HepG2 (cell line): ENCODE measurements around the gene HAUS7. TPM values are rescaled to one million over a fixed set of nuclear protein-coding genes. Genes with fewer than 3 reads are reported as not detected.

ENCODE experiments used
- ATAC-seq: fragments of 200-7000 bp; cut with Tn5 transposase; 3 replicates; pipeline ENCODE4 v1.9.1; 2020; ENCODE audit warnings: mild to moderate bottlenecking, moderate library complexity
- BruUV-seq: library from RNA; stranded (reverse); fragments of 400-500 nt; replicated peaks from 2 replicates; lab custom pipeline; 2021; lab: Mats Ljungman, UMichigan
- CTCF ChIA-PET: fragments of 300-600 bp; formaldehyde crosslinking; extraction: SDS; loops from one replicate; lab custom pipeline; 2021; ENCODE audit warnings: low total read pairs, inconsistent platforms, low intra/inter-chr PET ratio; lab: Yijun Ruan, JAX
- POLR2A ChIA-PET: fragments of 350-600 bp; sonication (Branson Sonifier 250); formaldehyde crosslinking; loops from one replicate; lab custom pipeline; 2020; ENCODE audit warnings: antibody characterized with exemption, inconsistent platforms; lab: Yijun Ruan, JAX
- DNase-seq: peaks from one replicate; pipeline ENCODE4 v3.0.0-alpha.2; 2015; ENCODE audit warnings: low spot score
- FAIRE-seq: peaks from 3 replicates; lab custom pipeline; 2011; peaks lifted over from hg19 to GRCh38; lab: Jason Lieb, UNC
- H2AFZ ChIP-seq: one replicate; pipeline ENCODE4 v1.6.1; 2011; ENCODE audit warnings: low read length, inconsistent platforms
- H3K27ac ChIP-seq: fragments of 300-600 bp; 3 replicates; pipeline ENCODE4 v1.8.0; 2011; ENCODE audit warnings: mixed run types, mild to moderate bottlenecking, mixed read lengths, low read length, inconsistent platforms; ENCODE audit not compliant: insufficient read depth; ENCODE audit errors: extremely low read length
- H3K27me3 ChIP-seq, 2 experiments: fragments of 200-600 bp in 1 of 2; 2 replicates in 1 of 2; 3 replicates in 1 of 2; pipeline versions ENCODE4 v1.6.0 to v1.8.0; 2011; ENCODE audit warnings: low read length in 2 of 2, mild to moderate bottlenecking in 2 of 2, moderate library complexity in 2 of 2, inconsistent platforms in 1 of 2; ENCODE audit not compliant: insufficient read depth in 2 of 2, control insufficient read depth in 1 of 2
- H3K36me3 ChIP-seq, 2 experiments: fragments of 200-600 bp in 1 of 2; replicated peaks in 1 of 2; 2 replicates in 1 of 2; 3 replicates in 1 of 2; pipeline versions ENCODE4 v1.5.1 to v1.8.0; 2011; ENCODE audit warnings: low read length in 2 of 2, inconsistent platforms in 1 of 2; ENCODE audit not compliant: insufficient read depth in 2 of 2, control insufficient read depth in 1 of 2
- H3K4me1 ChIP-seq: 2 replicates; pipeline ENCODE4 v1.5.1; 2012; ENCODE audit warnings: low read length, inconsistent platforms; ENCODE audit not compliant: insufficient read depth
- H3K4me2 ChIP-seq: 2 replicates; pipeline ENCODE4 v1.6.0; 2011; ENCODE audit warnings: low read depth, low read length, inconsistent platforms
- H3K4me3 ChIP-seq, 3 experiments: fragments of 200-600 bp in 1 of 3; sonication (generic), shearing (Covaris generic) in 1 of 3; replicated peaks in 1 of 3; 2 replicates each; pipeline ENCODE4 v1.5.1; 2011 to 2016; ENCODE audit warnings: low read length in 3 of 3, inconsistent platforms in 2 of 3, low read depth in 2 of 3, mild to moderate bottlenecking in 2 of 3, control low read depth in 1 of 3, mixed read lengths in 1 of 3; ENCODE audit not compliant: insufficient read depth in 1 of 3
- H3K79me2 ChIP-seq: one replicate; pipeline ENCODE4 v1.6.1; 2011; ENCODE audit warnings: low read length, inconsistent platforms; ENCODE audit not compliant: insufficient read depth
- H3K9ac ChIP-seq: 2 replicates; pipeline ENCODE4 v1.6.0; 2011; ENCODE audit warnings: mild to moderate bottlenecking, low read depth, low read length, inconsistent platforms; ENCODE audit not compliant: insufficient read depth
- H3K9me3 ChIP-seq: 2 replicates; pipeline ENCODE4 v1.5.1; 2012; ENCODE audit warnings: mild to moderate bottlenecking, low read length
- H4K20me1 ChIP-seq: 2 replicates; pipeline ENCODE4 v1.6.0; 2011; ENCODE audit warnings: inconsistent platforms, mild to moderate bottlenecking, low read length, moderate library complexity; ENCODE audit not compliant: insufficient read depth
- HIC2 ChIP-seq: sonication (generic); formaldehyde crosslinking; IDR thresholded peaks from 2 replicates; pipeline ENCODE4 v1.9.0; 2022; ENCODE audit warnings: low read depth, missing genetic modification reagents
- HNF4A ChIP-seq: sonication (generic); formaldehyde crosslinking; IDR thresholded peaks from 2 replicates; pipeline ENCODE4 v1.4.0; 2020; ENCODE audit warnings: missing genetic modification reagents
- HNRNPL ChIP-seq: fragments of 200-400 bp; formaldehyde crosslinking; IDR thresholded peaks from 2 replicates; pipeline ENCODE4 v1.6.1; 2017; ENCODE audit warnings: mild to moderate bottlenecking, low read depth, low read length
- NRL ChIP-seq: sonication (generic); formaldehyde crosslinking; IDR thresholded peaks from 2 replicates; pipeline ENCODE4 v1.5.0; 2020; ENCODE audit warnings: missing genetic modification reagents, mild to moderate bottlenecking, moderate library complexity, borderline replicate concordance
- ZNF460 ChIP-seq: sonication (generic); formaldehyde crosslinking; IDR thresholded peaks from 2 replicates; pipeline ENCODE4 v1.5.1; 2020; ENCODE audit warnings: missing genetic modification reagents, mild to moderate bottlenecking, borderline replicate concordance
- WGBS: methylation state at CpG from one replicate; pipeline ENCODE4 v1.1.6; 2017; ENCODE audit warnings: low lambda C conversion rate; 5-methylcytosine and 5-hydroxymethylcytosine counted together
- in situ Hi-C: cut with HindIII; loops from 2 replicates; pipeline ENCODE4 v1.10.0; 2017; ENCODE audit warnings: low pct_unique_long_range_greater_than_20kb; ENCODE audit not compliant: extremely low pct_ligation_motif_present
- intact Hi-C: fragments of 100-400 bp; cut with micrococcal nuclease; formaldehyde crosslinking; loops from one replicate; pipeline ENCODE4 v1.10.0; 2022; ENCODE audit not compliant: unreplicated experiment
- polyA plus RNA-seq, 8 experiments: library from polyadenylated mRNA; depleted of rRNA in 3 of 8; stranded (reverse) in 7 of 8; unstranded in 1 of 8; fragments of >200 nt; fragmentation: Illumina TruSeq in 4 of 8; extraction: Trizol in 4 of 8; gene quantifications; 2 replicates each; pipeline versions ENCODE4 v1.2.1 to v1.2.3, GENCODE V29; 2011 to 2016; ENCODE audit warnings: low read depth in 4 of 8, missing spikeins in 1 of 8, mixed read lengths in 1 of 8; ENCODE audit not compliant: insufficient read depth in 1 of 8
- total RNA-seq, 5 experiments: library from RNA; depleted of rRNA; stranded (reverse); fragments of >200 nt; fragmentation: Illumina TruSeq; extraction: Trizol; gene quantifications; 2 replicates each; pipeline ENCODE4 v1.2.3, GENCODE V29; 2016; ENCODE audit warnings: low read depth in 1 of 5

HAUS7 gene
- total and polyA plus RNA-seq, 2 of the 13 experiments (the other 11 are each of a cell fraction or from before 2014, with no cell fraction given) = 10.9 to 42.4 TPM

- intact Hi-C loops = no loop called here
- no peaks in the 10 kb centered on the region for H3K9me3 ChIP-seq
- DNase-seq = no peak
- H3K36me3 ChIP-seq = no peaks in the 10 kb centered on the region
- no peak overlapping the region for H3K27ac ChIP-seq
- H3K4me3 ChIP-seq = no peak overlapping the region
- no peak overlapping the region for H3K9ac ChIP-seq
- 91% methylated on average over 11 of the region's 15 CpGs for WGBS
- no peak overlapping the region for H3K4me2 ChIP-seq
- no peak overlapping the region for H2AFZ ChIP-seq
- FAIRE-seq = no peak
- no peaks in the 10 kb centered on the region for H3K79me2 ChIP-seq
- POLR2A ChIA-PET = interaction anchor here (0.5 kb wide), 1 partner anchor 12 kb away, joined by 3 read pairs; no protein-coding TSS in a partner anchor
- in situ Hi-C loops = loop anchor here (10.0 kb wide), 1 partner anchor 55 kb away; no protein-coding TSS in a partner anchor
- ATAC-seq = no peak
- TF ChIP-seq ZNF460 (no peak), HIC2 (CRISPR knock-in tag) (no peak), HNF4A (CRISPR knock-in tag) (no peak), HNRNPL (no peak), NRL (CRISPR knock-in tag) (no peak)
- no peaks in the 10 kb centered on the region for H4K20me1 ChIP-seq
- H3K4me1 ChIP-seq = no peaks in the 10 kb centered on the region
- BruUV-seq = no TSS peak
- CTCF ChIA-PET = no interaction called here
- H3K27me3 ChIP-seq = no peaks in the 10 kb centered on the region
Measured at GRCh38 chrX:153449368-153450113, 20.8 kb downstream of the HAUS7 start.
